Testis (tissue), 3 donors: Measurements from ENCODE around the gene C20orf202. TPM values are rescaled to one million over a fixed set of nuclear protein-coding genes. Genes with fewer than 3 reads are reported as not detected.

Source experiments
- DNase-seq: peaks from one replicate; pipeline ENCODE4 v3.0.0-alpha.2; 2019
- H3K27ac ChIP-seq, 2 donors: fragments of 200-600 bp; sonication (generic); one replicate each; pipeline ENCODE4 v1.5.1; 2019
- H3K27me3 ChIP-seq: fragments of 200-600 bp; sonication (generic); one replicate; pipeline ENCODE4 v1.5.1; 2019
- H3K36me3 ChIP-seq: fragments of 200-600 bp; sonication (generic); one replicate; pipeline ENCODE4 v1.5.1; 2017; ENCODE audit warnings: low read depth; ENCODE audit errors: missing control alignments
- H3K4me1 ChIP-seq: fragments of 200-600 bp; sonication (generic); one replicate; pipeline ENCODE4 v1.5.1; 2019
- H3K4me3 ChIP-seq, 2 donors: fragments of 200-600 bp; sonication (generic); one replicate each; pipeline ENCODE4 v1.5.1; 2017 to 2019
- H3K9me3 ChIP-seq: fragments of 200-600 bp; sonication (generic); one replicate; pipeline ENCODE4 v1.5.1; 2017
- POLR2A ChIP-seq: fragments of 450-650 bp; IDR thresholded peaks from one replicate; pipeline ENCODE4 v1.6.1; 2017; ENCODE audit warnings: antibody characterized with exemption, mild to moderate bottlenecking, moderate library complexity
- WGBS, 2 donors: methylation state at CpG; one replicate each; pipeline ENCODE4 v1.1.5; 2018; 5-methylcytosine and 5-hydroxymethylcytosine counted together
- intact Hi-C: fragments of 100-400 bp; cut with DNase I; formaldehyde crosslinking; loops from one replicate; pipeline ENCODE4 v1.15.1; 2023; ENCODE audit warnings: low total_unique reads
- polyA plus RNA-seq: library from polyadenylated mRNA; stranded (reverse); fragments of 350-450 nt; fragmentation: Illumina TruSeq; extraction: RNeasy Lipid Tissue Mini Kit (QIAGEN cat#74804); gene quantifications from one replicate; pipeline ENCODE4 v1.2.3, GENCODE V29; 2014; ENCODE audit warnings: low read depth, low replicate concordance; ENCODE audit not compliant: insufficient read depth
- total RNA-seq, 2 donors: library from RNA; depleted of rRNA; stranded (reverse); fragments of >200 nt; gene quantifications; one replicate each; pipeline ENCODE4 v1.2.3, GENCODE V29; 2016
- TF ChIP-seq, protein P1 (sequence below), 3 experiments: fragments of 450-650 bp in 2 of 3; fragments of 200-600 bp in 1 of 3; sonication (generic) in 1 of 3; IDR thresholded peaks; one replicate each; pipeline ENCODE4 v1.5.1; 2016 to 2019; ENCODE audit warnings: antibody characterized with exemption in 3 of 3, mild to moderate bottlenecking in 2 of 3, moderate library complexity in 1 of 3

Gene C20orf202
- total and polyA plus RNA-seq, 3 donors from 2014 or later, result 0.84 to 1.7 (median 1.1) TPM

DNA sequence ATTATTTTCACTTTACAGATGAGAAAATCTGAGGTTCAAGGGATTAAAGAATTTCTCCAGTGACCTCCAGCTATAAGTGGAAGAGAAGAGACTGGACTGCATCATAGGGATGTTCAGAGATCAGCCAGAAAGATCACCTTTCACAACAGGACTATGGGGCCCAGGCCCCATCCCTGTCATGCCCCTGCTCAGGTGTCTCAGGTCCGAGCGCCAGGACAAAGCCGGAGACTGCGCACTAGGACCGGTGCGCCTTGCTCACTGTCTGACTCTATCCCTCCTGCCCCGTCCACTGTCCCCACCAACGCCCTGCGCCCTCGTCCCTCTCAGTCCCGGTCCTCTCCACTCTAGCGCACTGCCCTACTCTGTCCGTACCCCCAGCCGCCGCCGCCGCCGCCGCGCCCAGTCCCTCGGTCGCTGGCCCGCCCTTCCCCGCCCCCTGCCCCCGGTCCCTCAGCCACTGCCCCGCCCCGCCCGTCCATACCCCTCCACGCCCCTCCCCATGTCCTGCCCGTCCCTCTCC, 22.1 kb downstream of the C20orf202 start:
- WGBS, 2 donors, result 3 to 5% methylated on average over 26 to 30 of the region's 30 CpGs
- H3K4me1 ChIP-seq, result peaks cover 6% of the 10 kb centered on the region
- peak overlapping the region; percentile 37 to 41 for H3K4me3 ChIP-seq
- no peak for TF ChIP-seq POLR2A
- TF ChIP-seq, protein P1, sequence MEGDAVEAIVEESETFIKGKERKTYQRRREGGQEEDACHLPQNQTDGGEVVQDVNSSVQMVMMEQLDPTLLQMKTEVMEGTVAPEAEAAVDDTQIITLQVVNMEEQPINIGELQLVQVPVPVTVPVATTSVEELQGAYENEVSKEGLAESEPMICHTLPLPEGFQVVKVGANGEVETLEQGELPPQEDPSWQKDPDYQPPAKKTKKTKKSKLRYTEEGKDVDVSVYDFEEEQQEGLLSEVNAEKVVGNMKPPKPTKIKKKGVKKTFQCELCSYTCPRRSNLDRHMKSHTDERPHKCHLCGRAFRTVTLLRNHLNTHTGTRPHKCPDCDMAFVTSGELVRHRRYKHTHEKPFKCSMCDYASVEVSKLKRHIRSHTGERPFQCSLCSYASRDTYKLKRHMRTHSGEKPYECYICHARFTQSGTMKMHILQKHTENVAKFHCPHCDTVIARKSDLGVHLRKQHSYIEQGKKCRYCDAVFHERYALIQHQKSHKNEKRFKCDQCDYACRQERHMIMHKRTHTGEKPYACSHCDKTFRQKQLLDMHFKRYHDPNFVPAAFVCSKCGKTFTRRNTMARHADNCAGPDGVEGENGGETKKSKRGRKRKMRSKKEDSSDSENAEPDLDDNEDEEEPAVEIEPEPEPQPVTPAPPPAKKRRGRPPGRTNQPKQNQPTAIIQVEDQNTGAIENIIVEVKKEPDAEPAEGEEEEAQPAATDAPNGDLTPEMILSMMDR (IDR thresholded peaks at IDR 0.05), result no peak
- intact Hi-C loops, result no loop called here
- no peak for DNase-seq
- H3K9me3 ChIP-seq, result no peaks in the 10 kb centered on the region
- no peaks in the 10 kb centered on the region for H3K36me3 ChIP-seq
- H3K27me3 ChIP-seq, result no peaks in the 10 kb centered on the region
- H3K27ac ChIP-seq, result no peak overlapping the region

DNA sequence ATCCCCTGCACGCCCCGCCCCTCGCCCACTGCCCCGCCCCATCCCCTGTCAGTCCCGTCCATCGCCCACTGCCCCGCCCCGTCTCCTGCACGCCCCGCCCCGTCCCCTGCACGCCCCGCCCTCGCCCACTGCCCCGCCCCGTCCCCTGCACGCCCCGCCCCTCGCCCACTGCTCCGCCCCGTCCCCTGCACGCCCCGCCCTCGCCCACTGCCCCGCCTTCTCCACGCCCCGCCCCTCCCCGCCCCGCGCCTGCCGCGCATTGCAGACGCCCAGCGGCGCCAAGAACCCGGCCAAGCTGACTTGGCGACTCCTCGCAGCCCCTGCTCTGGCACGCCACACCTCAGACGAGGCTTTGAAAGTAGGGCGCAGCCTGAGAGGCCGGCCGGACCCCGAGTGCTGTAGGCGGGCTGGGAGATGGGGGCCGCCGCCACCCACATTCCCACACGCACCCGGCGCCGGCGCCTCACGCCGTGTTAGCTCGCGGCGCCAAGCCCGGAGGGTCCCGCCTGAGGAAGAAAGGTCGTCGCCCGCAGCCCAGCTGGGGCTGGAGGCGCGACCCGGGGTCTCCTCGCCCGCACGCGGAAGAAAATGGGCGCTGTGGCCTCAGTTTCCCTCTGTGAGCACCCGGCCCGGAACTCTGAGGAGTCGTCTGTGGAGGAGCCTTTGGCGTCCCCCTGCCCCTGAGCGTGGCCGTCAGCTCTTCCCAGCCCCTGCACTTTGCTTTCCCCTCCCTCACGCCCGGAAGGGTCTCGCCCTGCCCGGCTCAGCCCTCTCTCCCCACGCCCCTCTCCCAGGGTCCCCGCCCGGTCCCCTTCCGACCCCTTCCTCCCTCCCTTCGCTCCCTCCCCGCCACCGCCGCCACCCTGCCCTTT, 22.8 kb downstream of the C20orf202 start, which contains the start of gene RAD21L1:
RAD21L1 (plus strand) TSS at position 262 of the 872 bp plus-strand sequence. CDS start 2,410 bp downstream, outside the sequence.
- TF ChIP-seq, protein P1 (IDR thresholded peaks at IDR 0.05), result no peak
- no peak for TF ChIP-seq POLR2A
- Histone ChIP-seq H3K4me1 (peaks cover 6% of the 10 kb centered on the region), H3K36me3 (no peaks in the 10 kb centered on the region), H3K4me3 (peak within 1 kb of the TSS; percentile 54 to 67), H3K27me3 (no peaks in the 10 kb centered on the region), H3K9me3 (no peaks in the 10 kb centered on the region), H3K27ac (no peak within 1 kb of the TSS)
- DNase-seq, result peak; percentile 76
- intact Hi-C loops, result no loop called here
- 1 to 2% methylated on average over 28 to 37 of the region's 88 CpGs for WGBS, 2 donors

DNA sequence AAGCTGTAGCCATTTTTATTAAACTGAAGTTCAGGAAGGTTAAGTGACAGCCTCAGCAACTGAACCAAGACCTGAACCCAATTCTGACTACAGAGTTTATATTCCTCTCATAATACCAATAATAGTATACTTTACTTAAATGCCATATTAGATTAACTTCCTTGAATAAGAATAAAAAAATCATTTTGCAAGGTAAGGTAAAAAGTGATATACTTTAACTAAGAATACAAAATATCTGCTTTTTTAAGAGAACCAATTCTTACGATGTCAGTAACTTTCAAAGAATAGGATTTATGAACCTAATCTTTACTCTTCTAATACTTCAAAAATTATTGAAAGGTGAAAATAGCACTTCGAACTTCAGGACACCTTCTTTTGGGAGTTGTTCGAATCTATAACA, 26.3 kb downstream of the C20orf202 start:
- Histone ChIP-seq H3K36me3 (no peaks in the 10 kb centered on the region), H3K4me3 (no peak overlapping the region), H3K27ac (no peak overlapping the region), H3K9me3 (no peaks in the 10 kb centered on the region), H3K27me3 (no peaks in the 10 kb centered on the region), H3K4me1 (peaks cover 6% of the 10 kb centered on the region)
- no peak for DNase-seq
- intact Hi-C loops, result no loop called here
- TF ChIP-seq POLR2A, result no peak
- TF ChIP-seq, protein P1 (IDR thresholded peaks at IDR 0.05), result no peak
- WGBS, 2 donors, result 88 to 89% methylated on average over 3 of the region's 3 CpGs

DNA sequence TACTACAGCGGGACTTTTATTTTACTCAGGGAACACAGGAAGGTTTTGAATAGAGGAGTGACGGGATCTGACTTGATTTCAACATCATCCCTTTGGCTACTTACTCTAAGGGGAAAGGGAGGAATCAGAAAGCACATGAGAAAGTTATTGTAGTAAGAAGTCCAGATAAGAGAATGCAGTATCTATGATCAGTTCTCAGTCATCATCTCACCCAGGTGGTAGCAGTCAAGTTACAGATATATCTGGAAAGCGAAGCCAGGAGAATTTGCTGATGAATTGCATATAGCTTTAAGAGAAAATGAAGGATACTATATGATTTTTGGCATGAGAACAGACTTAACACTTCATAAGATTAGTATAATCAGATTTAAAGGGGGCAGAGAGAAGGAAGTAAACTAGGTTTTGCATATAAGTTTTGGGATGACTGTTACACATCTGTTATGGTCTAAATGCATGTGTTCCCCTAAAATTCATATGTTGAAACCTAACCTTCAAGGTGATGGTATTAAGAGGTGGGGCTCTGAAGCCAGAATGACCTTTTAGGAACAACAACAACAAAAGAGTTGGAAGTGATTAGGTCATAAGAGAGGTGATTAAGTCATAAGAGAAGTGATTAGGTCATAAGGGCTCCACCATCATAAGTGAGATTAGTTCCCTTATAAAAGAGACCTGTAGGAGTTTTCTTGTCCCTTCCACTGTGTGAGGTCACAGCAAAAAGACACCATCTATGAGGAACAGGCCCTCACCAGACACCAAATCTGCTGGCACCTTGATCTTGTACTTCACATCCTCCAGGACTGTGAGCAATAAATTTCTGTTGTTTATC, 29.2 kb downstream of the C20orf202 start:
- TF ChIP-seq, protein P1 (IDR thresholded peaks at IDR 0.05), result no peak
- no peak for TF ChIP-seq POLR2A
- Histone ChIP-seq H3K27me3 (no peaks in the 10 kb centered on the region), H3K36me3 (no peaks in the 10 kb centered on the region), H3K4me1 (no peaks in the 10 kb centered on the region), H3K27ac (no peak overlapping the region), H3K9me3 (no peaks in the 10 kb centered on the region), H3K4me3 (no peak overlapping the region)
- 87 to 92% methylated on average over 3 of the region's 3 CpGs for WGBS, 2 donors
- DNase-seq, result no peak
- intact Hi-C loops, result no loop called here
